ENCODE measurements around the gene PKLR. TPM values are rescaled to one million over a fixed set of nuclear protein-coding genes. Genes with fewer than 3 reads are reported as not detected.

PKLR gene
- total and polyA plus RNA-seq, 4 donors = 10.4 to 56.1 (median 40.6) TPM

DNA sequence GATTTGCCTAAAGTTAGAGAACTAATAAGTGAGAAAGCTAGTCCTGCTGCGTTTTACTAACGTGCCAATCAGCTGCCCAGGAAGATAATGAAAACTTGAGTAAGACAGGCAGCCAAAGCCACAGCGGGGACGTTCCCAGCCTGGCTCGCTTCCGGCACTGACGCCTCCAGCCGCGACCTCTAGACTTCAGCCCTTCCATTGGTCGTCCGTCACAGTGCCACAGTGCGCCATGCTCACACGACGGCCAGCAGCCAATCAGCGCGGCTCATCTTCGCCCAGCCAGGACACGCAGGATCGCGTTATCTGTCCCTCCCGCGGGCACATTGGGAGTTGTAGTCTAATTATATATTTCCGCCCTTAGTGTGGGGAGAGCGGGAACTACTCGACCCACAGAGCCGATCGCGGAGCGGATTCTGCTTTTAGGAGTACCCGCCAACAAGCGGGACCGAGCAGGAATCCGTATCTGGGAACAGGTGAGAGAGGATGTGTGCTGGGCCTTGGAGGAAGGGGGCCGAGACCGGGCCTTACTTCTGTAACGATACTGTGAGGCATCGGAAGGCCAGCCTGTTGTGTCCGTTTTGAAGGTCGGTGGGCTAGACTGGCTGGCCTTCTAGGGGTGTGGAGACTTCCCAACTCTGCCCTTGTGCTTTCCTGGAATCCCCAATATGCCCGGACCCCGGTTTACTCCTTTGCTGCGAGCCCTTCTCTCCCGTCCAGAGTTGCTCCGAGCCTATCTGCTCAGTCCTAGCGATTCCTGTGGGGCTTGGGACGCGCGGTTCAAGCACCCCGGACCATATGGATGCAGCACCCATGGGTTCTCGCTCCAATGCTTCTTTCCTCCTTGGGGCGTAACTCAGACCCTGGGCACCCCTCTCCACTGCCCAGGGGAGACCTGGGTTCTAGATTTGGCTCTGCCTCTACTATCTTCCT, 7.5 kb upstream of the PKLR start, which contains the start of gene FDPS:
Gene FDPS, plus strand, starts transcription at position 374 of the 930 bp plus-strand sequence. CDS start 924 bp downstream, outside the sequence.
- Histone ChIP-seq H3K4me3 (ENCODE audit: low read depth in 1 of 3, low read length in 3 of 3) (peak within 1 kb of the TSS; percentile 66 to 94 (median 71)), H3K9ac (ENCODE audit: low read depth in 1 of 2, low read length in 2 of 2) (peak within 1 kb of the TSS; percentile 87 to 99), H3K27ac (ENCODE audit: low read depth in 1 of 2, low read length in 2 of 2) (peak within 1 kb of the TSS; percentile 86 to 89), H3K9me3 (ENCODE audit: control insufficient read depth in 4 of 4, low read length in 3 of 4) (no peaks in the 10 kb centered on the region), H3K36me3 (ENCODE audit: control insufficient read depth in 4 of 4, insufficient read depth in 3 of 4, low read depth in 1 of 4, low read length in 3 of 4) (peaks cover 0 to 11% (median 7%) of the 10 kb centered on the region in 4 donors), H3K27me3 (ENCODE audit: control insufficient read depth in 4 of 4, insufficient read depth in 4 of 4, low read length in 3 of 4) (no peaks in the 10 kb centered on the region), H3K4me1 (ENCODE audit: control insufficient read depth in 4 of 4, insufficient read depth in 4 of 4, low read length in 3 of 4) (peaks cover 7 to 47% (median 30%) of the 10 kb centered on the region in 4 donors)
- WGBS = under 1% methylated on average over 51 of the region's 51 CpGs
- DNase-seq (ENCODE audit: low spot score) = peak; percentile 96
- TF ChIP-seq YY1 (IDR thresholded peaks at IDR 0.05) = peak; percentile 94
- TF ChIP-seq, protein P1, sequence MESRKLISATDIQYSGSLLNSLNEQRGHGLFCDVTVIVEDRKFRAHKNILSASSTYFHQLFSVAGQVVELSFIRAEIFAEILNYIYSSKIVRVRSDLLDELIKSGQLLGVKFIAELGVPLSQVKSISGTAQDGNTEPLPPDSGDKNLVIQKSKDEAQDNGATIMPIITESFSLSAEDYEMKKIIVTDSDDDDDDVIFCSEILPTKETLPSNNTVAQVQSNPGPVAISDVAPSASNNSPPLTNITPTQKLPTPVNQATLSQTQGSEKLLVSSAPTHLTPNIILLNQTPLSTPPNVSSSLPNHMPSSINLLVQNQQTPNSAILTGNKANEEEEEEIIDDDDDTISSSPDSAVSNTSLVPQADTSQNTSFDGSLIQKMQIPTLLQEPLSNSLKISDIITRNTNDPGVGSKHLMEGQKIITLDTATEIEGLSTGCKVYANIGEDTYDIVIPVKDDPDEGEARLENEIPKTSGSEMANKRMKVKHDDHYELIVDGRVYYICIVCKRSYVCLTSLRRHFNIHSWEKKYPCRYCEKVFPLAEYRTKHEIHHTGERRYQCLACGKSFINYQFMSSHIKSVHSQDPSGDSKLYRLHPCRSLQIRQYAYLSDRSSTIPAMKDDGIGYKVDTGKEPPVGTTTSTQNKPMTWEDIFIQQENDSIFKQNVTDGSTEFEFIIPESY (IDR thresholded peaks at IDR 0.05) = peak; percentile 98
- peak; percentile 41 to 57 for TF ChIP-seq RAD21 (IDR thresholded peaks at IDR 0.05)
- TF ChIP-seq JUND (IDR thresholded peaks at IDR 0.05) = peak in 1 of 2 donors; percentile 37
- peak; percentile 8 for TF ChIP-seq FOXA1 (IDR thresholded peaks at IDR 0.05)
- TF ChIP-seq TAF1 (conservative IDR thresholded peaks at IDR 0.05) = peak; percentile 87
- peak in 1 of 2 donors; percentile 81 for TF ChIP-seq GABPA (IDR thresholded peaks at IDR 0.05 in 1 of 2, conservative IDR thresholded peaks at IDR 0.05 in 1 of 2)
- TF ChIP-seq NR2F2 (IDR thresholded peaks at IDR 0.05) = peak; percentile 86
- peak; percentile 96 for TF ChIP-seq SP1 (IDR thresholded peaks at IDR 0.05)
- TF ChIP-seq, protein P2, sequence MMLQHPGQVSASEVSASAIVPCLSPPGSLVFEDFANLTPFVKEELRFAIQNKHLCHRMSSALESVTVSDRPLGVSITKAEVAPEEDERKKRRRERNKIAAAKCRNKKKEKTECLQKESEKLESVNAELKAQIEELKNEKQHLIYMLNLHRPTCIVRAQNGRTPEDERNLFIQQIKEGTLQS (IDR thresholded peaks at IDR 0.05) = peak; percentile 40
- TF ChIP-seq, protein P3, sequence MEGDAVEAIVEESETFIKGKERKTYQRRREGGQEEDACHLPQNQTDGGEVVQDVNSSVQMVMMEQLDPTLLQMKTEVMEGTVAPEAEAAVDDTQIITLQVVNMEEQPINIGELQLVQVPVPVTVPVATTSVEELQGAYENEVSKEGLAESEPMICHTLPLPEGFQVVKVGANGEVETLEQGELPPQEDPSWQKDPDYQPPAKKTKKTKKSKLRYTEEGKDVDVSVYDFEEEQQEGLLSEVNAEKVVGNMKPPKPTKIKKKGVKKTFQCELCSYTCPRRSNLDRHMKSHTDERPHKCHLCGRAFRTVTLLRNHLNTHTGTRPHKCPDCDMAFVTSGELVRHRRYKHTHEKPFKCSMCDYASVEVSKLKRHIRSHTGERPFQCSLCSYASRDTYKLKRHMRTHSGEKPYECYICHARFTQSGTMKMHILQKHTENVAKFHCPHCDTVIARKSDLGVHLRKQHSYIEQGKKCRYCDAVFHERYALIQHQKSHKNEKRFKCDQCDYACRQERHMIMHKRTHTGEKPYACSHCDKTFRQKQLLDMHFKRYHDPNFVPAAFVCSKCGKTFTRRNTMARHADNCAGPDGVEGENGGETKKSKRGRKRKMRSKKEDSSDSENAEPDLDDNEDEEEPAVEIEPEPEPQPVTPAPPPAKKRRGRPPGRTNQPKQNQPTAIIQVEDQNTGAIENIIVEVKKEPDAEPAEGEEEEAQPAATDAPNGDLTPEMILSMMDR (IDR thresholded peaks at IDR 0.05; ENCODE audit: low read depth, low read length, missing input control) = peak; percentile 26
- TF ChIP-seq EGR1 (IDR thresholded peaks at IDR 0.05; ENCODE audit: low read depth in 2 of 2) = peak in 1 of 2 donors; percentile 37
- peak; percentile 87 for TF ChIP-seq HNF4A (conservative IDR thresholded peaks at IDR 0.05)
- TF ChIP-seq HNF4G (IDR thresholded peaks at IDR 0.05) = peak; percentile 73
- no peak for TF ChIP-seq FOXA2 (IDR thresholded peaks at IDR 0.05)
- TF ChIP-seq, protein P4, sequence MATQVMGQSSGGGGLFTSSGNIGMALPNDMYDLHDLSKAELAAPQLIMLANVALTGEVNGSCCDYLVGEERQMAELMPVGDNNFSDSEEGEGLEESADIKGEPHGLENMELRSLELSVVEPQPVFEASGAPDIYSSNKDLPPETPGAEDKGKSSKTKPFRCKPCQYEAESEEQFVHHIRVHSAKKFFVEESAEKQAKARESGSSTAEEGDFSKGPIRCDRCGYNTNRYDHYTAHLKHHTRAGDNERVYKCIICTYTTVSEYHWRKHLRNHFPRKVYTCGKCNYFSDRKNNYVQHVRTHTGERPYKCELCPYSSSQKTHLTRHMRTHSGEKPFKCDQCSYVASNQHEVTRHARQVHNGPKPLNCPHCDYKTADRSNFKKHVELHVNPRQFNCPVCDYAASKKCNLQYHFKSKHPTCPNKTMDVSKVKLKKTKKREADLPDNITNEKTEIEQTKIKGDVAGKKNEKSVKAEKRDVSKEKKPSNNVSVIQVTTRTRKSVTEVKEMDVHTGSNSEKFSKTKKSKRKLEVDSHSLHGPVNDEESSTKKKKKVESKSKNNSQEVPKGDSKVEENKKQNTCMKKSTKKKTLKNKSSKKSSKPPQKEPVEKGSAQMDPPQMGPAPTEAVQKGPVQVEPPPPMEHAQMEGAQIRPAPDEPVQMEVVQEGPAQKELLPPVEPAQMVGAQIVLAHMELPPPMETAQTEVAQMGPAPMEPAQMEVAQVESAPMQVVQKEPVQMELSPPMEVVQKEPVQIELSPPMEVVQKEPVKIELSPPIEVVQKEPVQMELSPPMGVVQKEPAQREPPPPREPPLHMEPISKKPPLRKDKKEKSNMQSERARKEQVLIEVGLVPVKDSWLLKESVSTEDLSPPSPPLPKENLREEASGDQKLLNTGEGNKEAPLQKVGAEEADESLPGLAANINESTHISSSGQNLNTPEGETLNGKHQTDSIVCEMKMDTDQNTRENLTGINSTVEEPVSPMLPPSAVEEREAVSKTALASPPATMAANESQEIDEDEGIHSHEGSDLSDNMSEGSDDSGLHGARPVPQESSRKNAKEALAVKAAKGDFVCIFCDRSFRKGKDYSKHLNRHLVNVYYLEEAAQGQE (IDR thresholded peaks at IDR 0.05) = peak; percentile 90
- peak; percentile 65 to 70 for TF ChIP-seq RXRA (IDR thresholded peaks at IDR 0.05)
- TF ChIP-seq, protein P5, sequence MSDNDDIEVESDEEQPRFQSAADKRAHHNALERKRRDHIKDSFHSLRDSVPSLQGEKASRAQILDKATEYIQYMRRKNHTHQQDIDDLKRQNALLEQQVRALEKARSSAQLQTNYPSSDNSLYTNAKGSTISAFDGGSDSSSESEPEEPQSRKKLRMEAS (IDR thresholded peaks at IDR 0.05) = peak; percentile 42
